Small intestine (tissue), 7 donors: ENCODE measurements around the gene ANKRD13B. TPM values are rescaled to one million over a fixed set of nuclear protein-coding genes. Genes with fewer than 3 reads are reported as not detected.

ENCODE experiments used
- DNase-seq, 2 donors: peaks; one replicate each; pipeline versions ENCODE4 v3.0.0 to v3.0.0-alpha.2; 2013
- FAIRE-seq: peaks from 2 replicates; lab custom pipeline; 2012; peaks lifted over from hg19 to GRCh38; lab: Jason Lieb, UNC
- H3K27ac ChIP-seq, 3 donors: one replicate each; pipeline ENCODE4 v1.5.1; 2013; ENCODE audit warnings: low read length in 2 of 3, mild to moderate bottlenecking in 2 of 3, control low read depth in 1 of 3, inconsistent platforms in 1 of 3, low read depth in 1 of 3, moderate library complexity in 1 of 3
- H3K27me3 ChIP-seq, 3 donors: one replicate each; pipeline ENCODE4 v1.6.1; 2013; ENCODE audit warnings: low read length in 3 of 3, inconsistent platforms in 1 of 3; ENCODE audit not compliant: control insufficient read depth in 3 of 3, insufficient read depth in 3 of 3
- H3K36me3 ChIP-seq, 3 donors: one replicate each; pipeline ENCODE4 v1.6.1; 2013; ENCODE audit warnings: low read length in 3 of 3, inconsistent platforms in 1 of 3, low read depth in 1 of 3, mild to moderate bottlenecking in 1 of 3, moderate library complexity in 1 of 3; ENCODE audit not compliant: control insufficient read depth in 3 of 3, insufficient read depth in 2 of 3
- H3K4me1 ChIP-seq, 3 donors: one replicate each; pipeline ENCODE4 v1.6.1; 2013; ENCODE audit warnings: low read length in 2 of 3, inconsistent platforms in 1 of 3, low read depth in 1 of 3, mild to moderate bottlenecking in 1 of 3, moderate library complexity in 1 of 3; ENCODE audit not compliant: control insufficient read depth in 3 of 3, insufficient read depth in 2 of 3
- H3K4me3 ChIP-seq, 3 donors: one replicate each; pipeline ENCODE4 v1.5.1; 2013; ENCODE audit warnings: low read length in 3 of 3, control low read depth in 1 of 3, inconsistent platforms in 1 of 3, low read depth in 1 of 3, mild to moderate bottlenecking in 1 of 3, moderate library complexity in 1 of 3
- H3K9me3 ChIP-seq, 2 donors: one replicate each; pipeline ENCODE4 v1.6.1; 2013; ENCODE audit warnings: low read depth in 1 of 2, low read length in 1 of 2; ENCODE audit not compliant: control insufficient read depth in 2 of 2, insufficient read depth in 1 of 2
- WGBS, 3 donors: extraction: QIAGEN DNeasy Blood & Tissue Kit; methylation state at CpG; one replicate each; pipeline ENCODE4 v1.1.7; 2013; 5-methylcytosine and 5-hydroxymethylcytosine counted together
- polyA plus RNA-seq, 4 donors: library from polyadenylated mRNA; stranded (reverse) in 3 of 4; unstranded in 1 of 4; fragments of 200-250 nt in 3 of 4; fragments of 120-200 nt in 1 of 4; gene quantifications; one replicate each; pipeline versions ENCODE4 v1.2.1 to v1.2.3, GENCODE V29; 2013
- donor health status: healthy with polysubstance abuse.
- donor health status: control.
- donor health status: control.
- donor health status: Bipolar disorder and iron deficiency.
- donor health status: healthy.

ANKRD13B gene
- polyA plus RNA-seq, 4 donors = 2.5 to 4.0 (median 3.0) TPM; not detected in 1

GRCh38 chr17:29576214-29577000 is 16.5 kb upstream of the ANKRD13B start:
- WGBS, 3 donors = 92 to 96% (median 93%) methylated on average over 37 of the region's 37 CpGs
- Histone ChIP-seq H3K9me3 (no peaks in the 10 kb centered on the region), H3K4me3 (no peak overlapping the region), H3K4me1 (peaks cover 0 to 49% (median 2%) of the 10 kb centered on the region in 3 donors), H3K36me3 (peaks cover 1 to 94% (median 5%) of the 10 kb centered on the region in 3 donors), H3K27me3 (no peaks in the 10 kb centered on the region), H3K27ac (no peak overlapping the region)
- DNase-seq (no peak), FAIRE-seq (no peak)

GRCh38 chr17:29577001-29577370 is 15.9 kb upstream of the ANKRD13B start:
- DNase-seq = no peak
- H3K27me3 ChIP-seq = no peaks in the 10 kb centered on the region

GRCh38 chr17:29577385-29578211 is 15.3 kb upstream of the ANKRD13B start:
- no peak overlapping the region for H3K4me3 ChIP-seq
- FAIRE-seq (no peak), DNase-seq (no peak)
- 82 to 89% (median 88%) methylated on average over 21 to 22 of the region's 22 CpGs for WGBS, 3 donors
- H3K27ac ChIP-seq = no peak overlapping the region
- no peaks in the 10 kb centered on the region for H3K27me3 ChIP-seq
- H3K4me1 ChIP-seq = peaks cover 0 to 38% (median 2%) of the 10 kb centered on the region in 3 donors
- H3K9me3 ChIP-seq = no peaks in the 10 kb centered on the region
- H3K36me3 ChIP-seq = peaks cover 5 to 95% (median 7%) of the 10 kb centered on the region in 3 donors

More at GRCh38 chr17:29577001-29577370, 15.9 kb upstream of the ANKRD13B start:
- Histone ChIP-seq H3K36me3 (peaks cover 2 to 94% (median 5%) of the 10 kb centered on the region in 3 donors), H3K27ac (no peak overlapping the region), H3K4me3 (no peak overlapping the region), H3K9me3 (no peaks in the 10 kb centered on the region), H3K4me1 (peaks cover 0 to 44% (median 2%) of the 10 kb centered on the region in 3 donors)
- WGBS, 3 donors = 94 to 96% (median 95%) methylated on average over 9 of the region's 9 CpGs
- FAIRE-seq = no peak

- Histone ChIP-seq H3K27ac (no peak overlapping the region), H3K27me3 (no peaks in the 10 kb centered on the region), H3K9me3 (peaks cover 0 to 4% of the 10 kb centered on the region in 2 donors), H3K4me1 (peaks cover 0 to 28% (median 0%) of the 10 kb centered on the region in 3 donors), H3K4me3 (no peak overlapping the region), H3K36me3 (peaks cover 5 to 97% (median 7%) of the 10 kb centered on the region in 3 donors)
- FAIRE-seq (no peak), DNase-seq (no peak)
- 90 to 93% (median 93%) methylated on average over 14 of the region's 14 CpGs for WGBS, 3 donors
Measured at GRCh38 chr17:29578626-29579485, 14.1 kb upstream of the ANKRD13B start.

GRCh38 chr17:29579866-29580771 is 12.8 kb upstream of the ANKRD13B start:
- H3K4me1 ChIP-seq = peaks cover 0 to 16% (median 0%) of the 10 kb centered on the region in 3 donors
- FAIRE-seq (no peak), DNase-seq (peak; percentile 84 to 88)
- no peak overlapping the region for H3K27ac ChIP-seq
- H3K27me3 ChIP-seq = no peaks in the 10 kb centered on the region
- WGBS, 3 donors = 62 to 66% (median 65%) methylated on average over 15 of the region's 15 CpGs
- no peak overlapping the region for H3K4me3 ChIP-seq
- H3K36me3 ChIP-seq = peaks cover 3 to 91% (median 7%) of the 10 kb centered on the region in 3 donors
- H3K9me3 ChIP-seq = peaks cover 0 to 4% of the 10 kb centered on the region in 2 donors

- FAIRE-seq (no peak), DNase-seq (no peak)
- H3K9me3 ChIP-seq = peaks cover 0 to 4% of the 10 kb centered on the region in 2 donors
- H3K27ac ChIP-seq = no peak overlapping the region
- no peak overlapping the region for H3K4me3 ChIP-seq
- 84 to 90% (median 87%) methylated on average over 20 of the region's 20 CpGs for WGBS, 3 donors
- H3K4me1 ChIP-seq = peaks cover 0 to 2% (median 0%) of the 10 kb centered on the region in 3 donors
- H3K36me3 ChIP-seq = peaks cover 3 to 84% (median 7%) of the 10 kb centered on the region in 3 donors
- H3K27me3 ChIP-seq = no peaks in the 10 kb centered on the region
Measured at GRCh38 chr17:29581583-29582253, 11.2 kb upstream of the ANKRD13B start.

- Histone ChIP-seq H3K27me3 (no peaks in the 10 kb centered on the region), H3K36me3 (peaks cover 3 to 83% (median 7%) of the 10 kb centered on the region in 3 donors), H3K4me1 (peaks cover 0 to 4% (median 0%) of the 10 kb centered on the region in 3 donors), H3K27ac (no peak overlapping the region), H3K9me3 (peaks cover 0 to 4% of the 10 kb centered on the region in 2 donors), H3K4me3 (no peak overlapping the region)
- 83 to 87% (median 86%) methylated on average over 10 of the region's 10 CpGs for WGBS, 3 donors
- no peak for DNase-seq
- no peak for FAIRE-seq
Measured at GRCh38 chr17:29582254-29582765, 10.6 kb upstream of the ANKRD13B start.
